ENCODE data around the gene STK32C. TPM values are rescaled to one million over a fixed set of nuclear protein-coding genes. Genes with fewer than 3 reads are reported as not detected.

STK32C gene
- total and polyA plus RNA-seq, 7 donors, result 4.3 to 12.8 (median 8.4) TPM

DNA sequence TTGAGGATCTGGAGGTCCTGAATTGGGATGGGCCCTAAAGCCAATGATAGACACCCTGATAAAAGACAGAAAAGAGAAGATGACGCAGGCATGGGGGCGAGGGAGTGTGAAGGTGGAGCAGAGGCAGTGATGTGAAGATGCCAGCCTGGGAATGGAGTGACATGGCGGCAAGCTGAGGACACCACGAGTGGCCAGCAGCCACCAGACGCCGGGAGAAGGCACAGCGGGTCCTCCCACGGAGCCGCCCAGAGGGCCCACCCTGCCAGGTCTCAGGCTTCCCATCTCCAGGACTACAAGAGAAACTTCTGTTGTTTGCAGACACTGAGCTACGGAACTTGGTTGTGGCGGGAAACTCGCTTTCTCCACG is 76.1 kb downstream of the STK32C start:
- Histone ChIP-seq H3K27me3 (no peaks in the 10 kb centered on the region), H3K4me3 (no peak overlapping the region), H3K9me3 (no peaks in the 10 kb centered on the region), H3K4me1 (peaks cover 0 to 15% (median 8%) of the 10 kb centered on the region in 4 donors), H3K27ac (no peak overlapping the region), H3K36me3 (no peaks in the 10 kb centered on the region)
- no peak for DNase-seq
- intact Hi-C loops (cut with DNase I), result no loop called here
- no peak for TF ChIP-seq POLR2AphosphoS5 (IDR thresholded peaks at IDR 0.05)
- 55 to 86% methylated on average over 13 of the region's 13 CpGs for WGBS, 2 donors

DNA sequence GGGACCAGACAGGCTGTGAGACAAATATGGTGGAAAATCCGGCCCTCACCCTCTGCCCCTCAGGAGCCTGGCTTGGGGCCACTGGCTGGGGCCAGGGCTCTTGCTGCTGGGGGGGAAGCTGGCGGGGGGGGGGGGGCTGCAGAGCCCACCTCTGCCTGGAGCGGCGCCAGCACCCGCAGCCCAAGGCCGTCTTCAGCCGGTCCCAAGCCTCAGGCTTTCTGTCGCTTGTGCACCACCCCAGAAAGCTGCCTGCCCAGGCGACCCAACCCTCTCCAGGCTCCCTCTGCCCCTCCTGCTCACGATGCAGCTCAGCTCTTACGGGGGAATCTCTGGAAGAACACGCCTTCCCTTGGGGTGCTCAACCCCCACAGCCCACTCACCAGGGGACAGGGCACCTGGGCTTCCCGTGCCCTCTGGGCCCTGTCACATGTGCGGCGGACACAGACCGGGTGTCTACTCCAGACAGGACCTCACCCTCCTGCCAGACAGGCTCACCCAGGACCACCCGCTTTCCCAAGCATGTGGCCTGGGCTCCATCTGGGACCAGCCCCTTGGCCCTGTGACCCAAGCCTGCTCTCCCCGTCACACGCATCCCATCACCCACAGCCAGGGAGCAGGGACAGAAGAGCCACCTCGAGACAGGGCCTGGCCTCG is 77.1 kb downstream of the STK32C start:
- intact Hi-C loops (cut with DNase I), result no loop called here
- Histone ChIP-seq H3K4me3 (peak overlapping the region in 3 of 4 donors; percentile 20 to 38 (median 30)), H3K36me3 (no peaks in the 10 kb centered on the region), H3K27me3 (no peaks in the 10 kb centered on the region), H3K9me3 (no peaks in the 10 kb centered on the region), H3K27ac (peak overlapping the region; percentile 11 to 67 (median 42)), H3K4me1 (peaks cover 0 to 15% (median 8%) of the 10 kb centered on the region in 4 donors)
- no peak for DNase-seq
- TF ChIP-seq, protein P1, sequence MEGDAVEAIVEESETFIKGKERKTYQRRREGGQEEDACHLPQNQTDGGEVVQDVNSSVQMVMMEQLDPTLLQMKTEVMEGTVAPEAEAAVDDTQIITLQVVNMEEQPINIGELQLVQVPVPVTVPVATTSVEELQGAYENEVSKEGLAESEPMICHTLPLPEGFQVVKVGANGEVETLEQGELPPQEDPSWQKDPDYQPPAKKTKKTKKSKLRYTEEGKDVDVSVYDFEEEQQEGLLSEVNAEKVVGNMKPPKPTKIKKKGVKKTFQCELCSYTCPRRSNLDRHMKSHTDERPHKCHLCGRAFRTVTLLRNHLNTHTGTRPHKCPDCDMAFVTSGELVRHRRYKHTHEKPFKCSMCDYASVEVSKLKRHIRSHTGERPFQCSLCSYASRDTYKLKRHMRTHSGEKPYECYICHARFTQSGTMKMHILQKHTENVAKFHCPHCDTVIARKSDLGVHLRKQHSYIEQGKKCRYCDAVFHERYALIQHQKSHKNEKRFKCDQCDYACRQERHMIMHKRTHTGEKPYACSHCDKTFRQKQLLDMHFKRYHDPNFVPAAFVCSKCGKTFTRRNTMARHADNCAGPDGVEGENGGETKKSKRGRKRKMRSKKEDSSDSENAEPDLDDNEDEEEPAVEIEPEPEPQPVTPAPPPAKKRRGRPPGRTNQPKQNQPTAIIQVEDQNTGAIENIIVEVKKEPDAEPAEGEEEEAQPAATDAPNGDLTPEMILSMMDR (IDR thresholded peaks at IDR 0.05), result no peak
- TF ChIP-seq EP300 (IDR thresholded peaks at IDR 0.05) (no peak), POLR2A (IDR thresholded peaks at IDR 0.05) (no peak), POLR2AphosphoS5 (IDR thresholded peaks at IDR 0.05) (no peak)
- 86 to 90% methylated on average over 21 of the region's 21 CpGs for WGBS, 2 donors

DNA sequence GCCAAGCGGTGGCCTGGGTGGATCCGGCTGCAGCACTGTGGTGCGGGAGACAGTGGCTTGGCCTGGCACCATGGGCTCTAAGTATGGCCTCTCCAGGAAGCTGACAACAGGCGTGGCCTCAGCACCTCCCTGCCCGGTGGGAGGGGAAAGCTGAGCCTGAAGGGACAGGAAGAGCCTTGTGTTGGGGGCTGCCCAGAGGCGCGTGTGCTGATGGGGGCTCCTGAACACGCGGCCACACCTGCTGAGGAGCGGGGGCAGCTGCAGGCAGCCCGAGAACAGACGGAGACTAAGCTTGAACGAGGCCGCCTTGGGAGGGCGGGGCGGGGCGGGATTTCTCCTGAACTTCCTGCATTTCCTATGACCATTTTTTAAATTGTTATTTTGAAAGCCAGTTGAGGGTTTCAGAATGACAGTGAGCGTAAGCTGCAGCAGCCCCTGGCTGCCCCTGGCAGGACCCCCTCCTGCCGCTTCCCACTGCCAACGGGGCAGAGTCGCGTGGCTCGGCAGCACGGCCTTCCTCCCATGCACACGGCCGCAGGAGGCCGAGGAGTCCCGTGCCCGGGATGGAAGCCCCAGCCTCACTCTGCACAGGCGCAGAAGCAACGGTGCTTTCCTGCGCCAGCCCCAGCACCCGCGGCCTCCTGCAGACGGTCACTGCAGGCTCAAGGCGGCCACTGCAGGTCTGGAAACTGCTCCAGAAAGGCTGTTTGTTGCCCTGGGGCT is 77.8 kb downstream of the STK32C start:
- Histone ChIP-seq H3K27me3 (no peaks in the 10 kb centered on the region), H3K4me1 (peaks cover 0 to 15% (median 8%) of the 10 kb centered on the region in 4 donors), H3K9me3 (no peaks in the 10 kb centered on the region), H3K4me3 (peak overlapping the region; percentile 10 to 38 (median 25)), H3K27ac (peak overlapping the region; percentile 11 to 67 (median 42)), H3K36me3 (no peaks in the 10 kb centered on the region)
- TF ChIP-seq EP300 (IDR thresholded peaks at IDR 0.05) (no peak), POLR2A (IDR thresholded peaks at IDR 0.05) (no peak), POLR2AphosphoS5 (IDR thresholded peaks at IDR 0.05) (peak in 1 of 4 donors; percentile 12)
- TF ChIP-seq, protein P1 (IDR thresholded peaks at IDR 0.05), result no peak
- 53 to 61% methylated on average over 36 of the region's 36 CpGs for WGBS, 2 donors
- intact Hi-C loops (cut with DNase I), result no loop called here
- no peak for DNase-seq

DNA sequence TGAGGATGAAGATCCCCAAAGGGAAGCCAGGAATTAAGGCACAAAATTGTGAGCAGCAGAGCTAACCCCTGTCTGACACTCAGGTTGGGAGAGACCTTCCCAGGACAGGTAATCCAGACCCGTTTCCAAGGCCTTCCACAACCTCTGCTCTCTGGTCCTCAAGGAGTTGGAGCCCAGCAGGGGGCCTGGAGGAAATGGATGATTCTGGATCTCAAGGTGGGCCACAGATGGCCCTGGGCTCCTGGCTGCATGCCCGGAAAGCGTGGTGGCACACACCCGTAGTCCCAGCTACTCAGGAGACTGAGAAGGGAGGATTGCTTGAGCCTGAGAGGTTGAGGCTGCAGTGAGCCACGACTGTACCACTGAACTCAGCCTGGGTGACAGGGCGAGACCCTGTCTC is 78.7 kb downstream of the STK32C start:
- no peaks in the 10 kb centered on the region for H3K27me3 ChIP-seq
- 81 to 87% methylated on average over 6 of the region's 6 CpGs for WGBS, 2 donors
- no peaks in the 10 kb centered on the region for H3K9me3 ChIP-seq

DNA sequence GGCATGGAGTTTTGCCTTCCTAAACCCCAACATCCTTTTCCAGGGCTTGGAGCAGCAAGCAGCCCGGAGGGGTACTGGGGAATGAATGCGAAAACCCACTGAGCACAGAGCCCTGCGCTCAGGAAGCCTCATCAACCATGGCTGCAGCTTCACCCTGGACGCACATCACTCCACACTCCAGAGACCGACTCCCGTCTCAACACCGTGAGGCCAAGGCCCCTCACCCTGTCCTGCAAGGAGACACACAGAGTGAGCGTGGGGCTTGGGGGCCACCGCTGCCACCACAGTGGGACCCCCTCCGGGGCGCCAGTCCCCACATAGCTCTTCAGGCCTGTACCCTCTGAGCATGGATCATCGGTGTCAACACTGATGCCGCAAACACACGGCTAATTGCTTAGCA is 79.1 kb downstream of the STK32C start:
- no peaks in the 10 kb centered on the region for H3K27me3 ChIP-seq
- 95 to 96% methylated on average over 14 of the region's 14 CpGs for WGBS, 2 donors
- TF ChIP-seq, protein P1 (IDR thresholded peaks at IDR 0.05), result no peak
- no peak for TF ChIP-seq POLR2A (IDR thresholded peaks at IDR 0.05)
- TF ChIP-seq POLR2AphosphoS5 (IDR thresholded peaks at IDR 0.05), result no peak
- no peak for TF ChIP-seq EP300 (IDR thresholded peaks at IDR 0.05)
- no peak overlapping the region for H3K4me3 ChIP-seq
- intact Hi-C loops (cut with DNase I), result no loop called here
- H3K27ac ChIP-seq, result no peak overlapping the region
- DNase-seq, result no peak
- peaks cover 0 to 15% (median 8%) of the 10 kb centered on the region in 4 donors for H3K4me1 ChIP-seq
- H3K9me3 ChIP-seq, result no peaks in the 10 kb centered on the region
- H3K36me3 ChIP-seq, result no peaks in the 10 kb centered on the region

More for the DNA sequence above, 78.7 kb downstream of the STK32C start:
- H3K27ac ChIP-seq, result no peak overlapping the region
- no peak overlapping the region for H3K4me3 ChIP-seq
- intact Hi-C loops (cut with DNase I), result no loop called here
- DNase-seq, result no peak
- H3K4me1 ChIP-seq, result peaks cover 0 to 15% (median 8%) of the 10 kb centered on the region in 4 donors
- no peaks in the 10 kb centered on the region for H3K36me3 ChIP-seq
- TF ChIP-seq EP300 (IDR thresholded peaks at IDR 0.05) (no peak), POLR2AphosphoS5 (IDR thresholded peaks at IDR 0.05) (no peak), POLR2A (IDR thresholded peaks at IDR 0.05) (no peak)
- TF ChIP-seq, protein P1 (IDR thresholded peaks at IDR 0.05), result no peak
